Astrocyte (in vitro differentiated cells and primary cell): ENCODE data around the gene CHRD.
"Not testable (repeated sequence)": the region's sequence is repeated elsewhere in the genome, so short reads cannot be mapped to it uniquely, and the experiment has no call there.

Experiments
- EZH2 ChIP-seq: IDR thresholded peaks from 2 replicates; pipeline ENCODE4 v1.6.1; 2012; ENCODE audit warnings: mild to moderate bottlenecking, low read length, inconsistent platforms; ENCODE audit not compliant: insufficient read depth
- TF ChIP-seq, protein P1 (sequence below): IDR thresholded peaks from 2 replicates; pipeline ENCODE4 v1.5.1; 2011; ENCODE audit warnings: low read depth, mild to moderate bottlenecking, inconsistent platforms, low read length, moderate library complexity; ENCODE audit not compliant: insufficient read depth

DNA sequence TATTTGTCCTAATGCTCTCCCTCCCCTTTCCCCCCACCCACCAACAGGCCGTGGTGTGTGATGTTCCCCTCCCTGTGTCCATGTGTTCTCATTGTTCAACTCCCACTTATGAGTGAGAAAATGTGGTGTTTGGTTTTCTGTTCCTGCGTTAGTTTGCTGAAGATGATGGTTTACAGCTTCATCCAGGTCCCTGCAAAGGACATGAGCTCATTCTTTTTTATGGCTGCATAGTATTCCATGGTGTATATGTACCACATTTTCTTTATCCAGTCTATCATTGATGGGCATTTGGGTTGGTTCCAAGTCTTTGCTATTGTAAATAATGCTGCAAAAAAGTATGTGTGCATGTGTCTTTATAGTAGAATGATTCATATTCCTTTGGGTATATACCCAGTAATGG, 53.3 kb downstream of the CHRD start:
- TF ChIP-seq, protein P1, sequence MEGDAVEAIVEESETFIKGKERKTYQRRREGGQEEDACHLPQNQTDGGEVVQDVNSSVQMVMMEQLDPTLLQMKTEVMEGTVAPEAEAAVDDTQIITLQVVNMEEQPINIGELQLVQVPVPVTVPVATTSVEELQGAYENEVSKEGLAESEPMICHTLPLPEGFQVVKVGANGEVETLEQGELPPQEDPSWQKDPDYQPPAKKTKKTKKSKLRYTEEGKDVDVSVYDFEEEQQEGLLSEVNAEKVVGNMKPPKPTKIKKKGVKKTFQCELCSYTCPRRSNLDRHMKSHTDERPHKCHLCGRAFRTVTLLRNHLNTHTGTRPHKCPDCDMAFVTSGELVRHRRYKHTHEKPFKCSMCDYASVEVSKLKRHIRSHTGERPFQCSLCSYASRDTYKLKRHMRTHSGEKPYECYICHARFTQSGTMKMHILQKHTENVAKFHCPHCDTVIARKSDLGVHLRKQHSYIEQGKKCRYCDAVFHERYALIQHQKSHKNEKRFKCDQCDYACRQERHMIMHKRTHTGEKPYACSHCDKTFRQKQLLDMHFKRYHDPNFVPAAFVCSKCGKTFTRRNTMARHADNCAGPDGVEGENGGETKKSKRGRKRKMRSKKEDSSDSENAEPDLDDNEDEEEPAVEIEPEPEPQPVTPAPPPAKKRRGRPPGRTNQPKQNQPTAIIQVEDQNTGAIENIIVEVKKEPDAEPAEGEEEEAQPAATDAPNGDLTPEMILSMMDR = not testable (repeated sequence)
- not testable (repeated sequence) for TF ChIP-seq EZH2
